Large intestine (tissue), 3 donors: Measurements from ENCODE around the gene CAMTA1. TPM values are rescaled to one million over a fixed set of nuclear protein-coding genes. Genes with fewer than 3 reads are reported as not detected.

Experiments used
- DNase-seq, 2 donors: peaks; one replicate each; pipeline versions ENCODE4 v3.0.0 to v3.0.0-alpha.2; 2013
- H3K27ac ChIP-seq: one replicate; pipeline ENCODE4 v1.5.1; 2013; ENCODE audit warnings: low read length
- H3K27me3 ChIP-seq: 2 replicates; pipeline ENCODE4 v1.6.1; 2013; ENCODE audit warnings: low read length; ENCODE audit not compliant: control insufficient read depth, insufficient read depth
- H3K36me3 ChIP-seq: 2 replicates; pipeline ENCODE4 v1.6.1; 2013; ENCODE audit warnings: low read length; ENCODE audit not compliant: control insufficient read depth, insufficient read depth
- H3K4me1 ChIP-seq: one replicate; pipeline ENCODE4 v1.6.1; 2013; ENCODE audit warnings: low read length; ENCODE audit not compliant: control insufficient read depth, insufficient read depth
- H3K4me3 ChIP-seq: one replicate; pipeline ENCODE4 v1.5.1; 2013; ENCODE audit warnings: low read length
- H3K9me3 ChIP-seq: one replicate; pipeline ENCODE4 v1.6.1; 2013; ENCODE audit warnings: mild to moderate bottlenecking, low read depth, low read length, moderate library complexity; ENCODE audit not compliant: control insufficient read depth
- WGBS: methylation state at CpG from one replicate; pipeline ENCODE4 v1.1.5; 2013; ENCODE audit warnings: low lambda C conversion rate; ENCODE audit not compliant: insufficient coverage; 5-methylcytosine and 5-hydroxymethylcytosine counted together
- polyA plus RNA-seq: library from polyadenylated mRNA; unstranded; fragments of 120-200 nt; gene quantifications from one replicate; pipeline ENCODE4 v1.2.1, GENCODE V29; 2013

Gene CAMTA1
- polyA plus RNA-seq, 1 donor = 67.9 TPM

DNA sequence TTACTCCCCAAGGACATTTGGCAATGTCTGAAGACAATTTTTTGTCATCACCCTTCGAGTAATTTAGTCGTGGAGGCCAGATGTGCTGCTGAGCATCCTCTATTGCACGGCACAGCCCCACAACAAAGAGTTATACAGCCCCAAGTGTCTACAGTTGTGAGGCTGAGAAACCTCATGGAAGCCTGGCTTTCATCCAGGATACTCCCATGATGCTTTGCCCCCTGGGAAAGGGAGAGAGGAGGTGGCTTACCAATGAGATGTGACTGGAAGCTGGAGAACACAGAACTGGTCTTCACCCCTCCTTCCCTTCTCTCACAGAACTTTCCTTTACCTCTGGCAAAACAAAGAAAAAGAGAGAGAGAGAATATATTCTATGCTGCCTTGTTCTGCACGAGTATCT, 834.9 kb downstream of the CAMTA1 start:
- H3K36me3 ChIP-seq = no peaks in the 10 kb centered on the region
- no peak overlapping the region for H3K4me3 ChIP-seq
- no peaks in the 10 kb centered on the region for H3K9me3 ChIP-seq
- no peak overlapping the region for H3K27ac ChIP-seq
- WGBS = no CpG with 5 or more reads among the region's 4 CpGs
- H3K4me1 ChIP-seq = peaks cover 5% of the 10 kb centered on the region
- no peak for DNase-seq
- H3K27me3 ChIP-seq = no peaks in the 10 kb centered on the region

DNA sequence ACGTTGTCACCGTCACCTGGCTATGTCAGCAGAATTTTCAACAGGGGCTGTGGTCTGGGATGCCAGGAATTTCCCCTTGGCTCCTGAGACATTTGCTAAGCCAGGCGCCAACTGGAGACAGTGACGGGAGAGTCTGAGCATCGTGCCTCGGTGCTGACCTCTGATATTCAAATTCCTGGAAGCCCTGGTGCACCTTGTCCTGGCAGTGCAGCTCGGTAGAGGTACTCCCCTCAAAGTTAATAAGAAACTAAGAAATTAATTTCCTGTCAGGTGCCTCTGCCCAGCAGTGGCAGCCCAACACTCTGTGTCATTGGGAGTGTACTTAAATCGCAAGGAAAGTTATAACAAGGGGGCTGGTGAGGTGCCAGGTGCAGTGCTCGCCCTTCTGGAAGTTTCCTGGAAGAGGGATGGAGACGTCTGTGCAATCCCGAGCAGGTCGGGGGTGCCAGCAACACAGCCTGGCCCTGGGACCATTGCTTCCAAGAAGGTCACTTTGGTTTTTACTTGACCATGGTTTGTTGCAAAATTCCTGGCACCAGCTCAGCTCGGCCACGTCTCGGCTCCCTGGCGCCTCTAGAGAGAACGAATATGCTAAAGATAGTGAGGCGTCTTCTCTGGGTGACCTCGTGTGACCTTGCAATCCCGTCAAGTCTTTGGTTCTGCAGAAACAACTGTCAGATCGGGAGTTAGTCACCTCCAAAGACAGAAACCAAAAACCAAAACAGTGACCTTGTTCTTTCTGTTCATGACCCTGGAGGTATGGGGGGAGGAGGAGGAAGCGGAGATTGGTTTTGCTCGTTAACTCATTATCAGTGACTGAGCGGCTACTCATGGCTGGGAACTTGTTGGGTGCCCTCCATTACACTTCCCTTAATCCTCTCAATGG, 836.3 kb downstream of the CAMTA1 start:
- no peaks in the 10 kb centered on the region for H3K27me3 ChIP-seq
- H3K36me3 ChIP-seq = no peaks in the 10 kb centered on the region
- H3K9me3 ChIP-seq = no peaks in the 10 kb centered on the region
- no CpG with 5 or more reads among the region's 24 CpGs for WGBS
- DNase-seq = peak; percentile 41 to 78
- H3K4me3 ChIP-seq = no peak overlapping the region
- no peak overlapping the region for H3K27ac ChIP-seq
- peaks cover 5% of the 10 kb centered on the region for H3K4me1 ChIP-seq

DNA sequence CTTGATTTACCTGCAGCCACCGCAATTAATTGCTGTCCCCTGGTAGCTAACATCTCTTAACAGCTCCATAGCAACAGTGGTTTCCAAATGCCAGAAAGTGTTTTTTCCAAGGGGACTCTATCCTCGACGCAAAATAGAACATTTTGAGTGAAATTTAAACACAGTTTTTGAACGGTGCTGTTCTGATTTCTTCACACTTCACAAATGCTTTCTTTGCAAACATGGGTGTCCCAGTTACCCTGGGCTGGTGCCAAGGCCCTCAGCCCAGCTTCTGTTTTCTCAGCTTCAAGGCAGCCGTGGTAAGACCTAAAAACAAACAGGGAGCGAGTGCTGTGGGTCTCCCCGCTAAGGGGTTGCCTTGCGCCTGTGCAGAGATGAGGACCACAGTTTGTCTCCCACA, 838.6 kb downstream of the CAMTA1 start:
- Histone ChIP-seq H3K27ac (no peak overlapping the region), H3K9me3 (no peaks in the 10 kb centered on the region), H3K4me3 (no peak overlapping the region), H3K27me3 (peaks cover 4% of the 10 kb centered on the region), H3K36me3 (no peaks in the 10 kb centered on the region), H3K4me1 (peaks cover 5% of the 10 kb centered on the region)
- no peak for DNase-seq
- WGBS = 80% methylated on average over 2 of the region's 8 CpGs

DNA sequence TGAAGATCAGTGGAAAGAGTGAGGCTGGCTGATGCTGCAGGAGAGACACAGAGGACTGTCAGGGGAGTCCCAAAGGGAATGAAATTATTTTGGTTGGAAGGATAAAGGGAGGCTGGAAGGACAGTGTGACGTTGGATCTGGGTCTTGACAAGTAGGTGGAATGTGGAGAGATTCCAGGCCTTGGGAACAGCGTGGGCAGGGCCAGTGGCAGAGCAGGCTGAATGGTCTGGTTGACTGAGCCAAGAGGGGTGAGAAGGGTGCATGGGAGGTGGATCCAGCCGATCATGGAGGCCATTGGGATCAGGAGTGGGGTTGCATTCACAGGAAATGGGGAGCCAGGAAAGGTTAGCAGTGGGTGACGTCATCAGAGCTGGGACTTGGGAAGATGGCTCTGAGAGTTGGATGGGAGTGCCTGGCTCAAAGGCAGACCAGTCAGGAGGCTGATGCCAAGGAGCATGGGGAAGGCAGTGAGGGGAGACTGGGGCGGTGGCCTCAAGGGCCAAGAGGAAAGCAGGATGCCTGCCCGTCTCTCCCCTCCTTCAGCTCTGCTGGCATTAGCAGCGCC, 839.6 kb downstream of the CAMTA1 start:
- no peak for DNase-seq
- no peaks in the 10 kb centered on the region for H3K9me3 ChIP-seq
- peaks cover 5% of the 10 kb centered on the region for H3K4me1 ChIP-seq
- H3K27me3 ChIP-seq = peaks cover 4% of the 10 kb centered on the region
- no peak overlapping the region for H3K4me3 ChIP-seq
- WGBS = 83% methylated on average over 1 of the region's 7 CpGs
- H3K27ac ChIP-seq = no peak overlapping the region
- H3K36me3 ChIP-seq = no peaks in the 10 kb centered on the region

DNA sequence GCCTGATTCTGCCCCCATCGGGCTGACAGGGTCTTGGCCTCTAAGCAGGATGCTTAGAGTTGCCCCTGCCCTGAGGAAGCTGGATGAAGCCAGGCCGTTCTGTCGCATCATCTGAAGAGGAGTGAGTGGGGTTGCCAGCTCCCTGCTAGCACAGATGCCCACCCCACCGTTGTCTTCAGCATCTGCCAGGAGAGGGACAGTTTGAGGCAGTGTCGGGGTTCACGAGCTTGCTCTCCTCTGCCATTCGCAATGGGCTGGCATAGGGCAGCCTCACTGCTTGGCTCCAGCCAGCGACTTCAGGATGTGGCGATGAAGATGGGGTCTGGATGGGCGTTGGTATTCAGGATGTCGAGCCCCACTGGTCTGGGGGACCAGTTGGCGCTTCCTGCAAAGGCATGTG, 840.1 kb downstream of the CAMTA1 start:
- no peaks in the 10 kb centered on the region for H3K36me3 ChIP-seq
- H3K4me3 ChIP-seq = no peak overlapping the region
- no peak overlapping the region for H3K27ac ChIP-seq
- no peaks in the 10 kb centered on the region for H3K9me3 ChIP-seq
- peaks cover 4% of the 10 kb centered on the region for H3K27me3 ChIP-seq
- WGBS = no CpG with 5 or more reads among the region's 12 CpGs
- no peak for DNase-seq
- peaks cover 5% of the 10 kb centered on the region for H3K4me1 ChIP-seq

DNA sequence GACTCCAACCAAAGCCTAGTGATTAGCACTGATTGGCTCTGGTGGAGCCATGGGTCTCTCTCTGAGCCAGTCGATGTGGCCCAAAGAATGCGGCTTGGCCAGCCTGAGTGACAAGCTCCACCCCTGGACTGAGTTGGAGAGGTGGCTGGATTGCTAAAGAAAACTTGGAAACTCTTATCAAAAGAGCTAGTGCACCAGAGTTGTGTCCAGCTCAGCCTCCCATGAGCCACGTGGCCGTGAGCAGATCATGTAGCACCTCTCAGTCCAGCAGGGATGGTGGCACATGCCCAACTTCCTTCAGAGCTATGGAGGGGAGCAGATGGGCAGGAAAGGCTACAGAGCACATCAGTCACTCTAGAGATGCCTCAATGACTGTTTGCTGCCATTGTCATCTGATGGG, 843.0 kb downstream of the CAMTA1 start:
- peaks cover 4% of the 10 kb centered on the region for H3K27me3 ChIP-seq
- H3K27ac ChIP-seq = no peak overlapping the region
- H3K4me1 ChIP-seq = no peaks in the 10 kb centered on the region
- DNase-seq = no peak
- no peaks in the 10 kb centered on the region for H3K9me3 ChIP-seq
- no CpG with 5 or more reads among the region's 4 CpGs for WGBS
- no peak overlapping the region for H3K4me3 ChIP-seq
- H3K36me3 ChIP-seq = no peaks in the 10 kb centered on the region

DNA sequence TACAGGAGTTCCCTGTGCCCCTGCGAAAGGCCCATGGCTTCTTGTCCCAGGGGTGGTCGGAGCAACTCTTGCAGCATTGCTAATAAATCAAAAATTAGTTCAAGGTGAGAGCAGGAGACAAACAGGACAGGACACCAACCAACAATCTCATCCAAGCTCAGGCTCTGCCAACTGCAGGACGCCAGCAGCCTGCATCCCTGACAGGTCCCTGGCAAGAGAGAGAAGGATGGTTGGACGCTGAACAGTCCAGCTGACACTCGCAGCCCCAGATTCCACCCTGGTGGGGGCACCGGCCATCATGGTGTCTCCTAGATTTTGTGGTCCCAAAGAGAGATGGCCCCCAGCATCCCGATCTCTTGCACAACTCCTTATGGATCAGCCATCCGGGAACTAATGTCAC, 843.8 kb downstream of the CAMTA1 start:
- Histone ChIP-seq H3K36me3 (no peaks in the 10 kb centered on the region), H3K27ac (no peak overlapping the region), H3K9me3 (no peaks in the 10 kb centered on the region), H3K4me1 (no peaks in the 10 kb centered on the region), H3K27me3 (peaks cover 4% of the 10 kb centered on the region), H3K4me3 (no peak overlapping the region)
- WGBS = no CpG with 5 or more reads among the region's 8 CpGs
- DNase-seq = no peak

DNA sequence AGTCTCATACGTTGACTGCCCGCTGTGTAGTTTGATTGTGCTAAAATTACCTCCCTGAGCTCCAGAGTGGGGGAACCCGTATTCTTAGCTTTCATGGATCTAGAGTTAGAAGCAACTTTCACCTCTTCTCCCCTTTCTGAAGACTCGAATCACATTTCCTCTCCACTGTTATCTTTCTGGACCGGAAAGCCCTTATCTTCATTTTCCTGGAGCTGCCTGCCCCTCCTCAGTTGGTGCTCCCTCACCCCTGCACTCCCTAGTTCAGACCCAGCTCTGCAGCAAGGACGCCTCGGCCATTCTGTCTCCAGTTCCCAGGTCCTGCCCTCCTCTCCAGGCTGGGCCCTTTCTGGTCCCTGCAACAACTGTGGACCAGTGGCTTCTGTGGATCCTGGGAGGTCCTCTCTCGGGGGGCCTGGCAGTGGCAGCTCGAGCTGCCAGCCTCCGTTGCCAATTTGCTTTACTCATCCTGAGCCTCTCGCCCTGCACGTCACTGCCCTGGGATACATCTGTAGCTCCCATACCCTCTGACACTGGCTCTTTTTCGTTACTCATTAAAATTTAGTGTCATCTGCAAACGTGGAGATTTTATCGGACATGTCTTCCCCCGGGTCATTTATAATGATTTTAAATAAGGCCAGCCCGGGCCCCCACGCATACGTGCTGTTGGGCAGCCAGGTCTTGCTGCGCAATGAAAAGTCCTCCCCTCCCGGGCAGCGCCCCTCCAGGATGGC, 844.4 kb downstream of the CAMTA1 start:
- WGBS = no CpG with 5 or more reads among the region's 22 CpGs
- peaks cover 4% of the 10 kb centered on the region for H3K27me3 ChIP-seq

DNA sequence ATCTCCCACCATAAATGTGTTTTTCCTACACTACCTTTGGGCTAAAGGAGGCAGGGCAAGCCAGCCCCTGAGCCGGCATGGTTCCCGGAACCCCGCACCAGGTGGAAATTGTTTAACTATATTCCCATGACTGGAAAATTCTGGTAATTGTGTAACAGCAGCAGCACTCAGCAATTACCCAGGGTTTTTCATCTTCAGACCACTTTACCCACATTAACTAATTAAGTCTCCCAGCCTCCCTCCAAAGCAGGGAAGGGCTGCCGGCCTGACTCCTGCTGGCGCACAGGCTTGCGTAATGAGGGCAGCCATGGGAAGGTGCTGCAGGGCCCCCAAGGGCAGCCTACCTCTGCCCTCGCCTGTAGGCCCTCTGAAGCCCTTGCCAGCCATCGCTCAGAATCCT, 845.1 kb downstream of the CAMTA1 start:
- Histone ChIP-seq H3K4me3 (no peak overlapping the region), H3K4me1 (no peaks in the 10 kb centered on the region), H3K9me3 (no peaks in the 10 kb centered on the region), H3K36me3 (no peaks in the 10 kb centered on the region), H3K27ac (no peak overlapping the region), H3K27me3 (peaks cover 4% of the 10 kb centered on the region)
- DNase-seq = no peak
- WGBS = no CpG with 5 or more reads among the region's 8 CpGs

More for the DNA sequence above, 844.4 kb downstream of the CAMTA1 start:
- no peaks in the 10 kb centered on the region for H3K36me3 ChIP-seq
- H3K9me3 ChIP-seq = no peaks in the 10 kb centered on the region
- DNase-seq = no peak
- H3K4me1 ChIP-seq = no peaks in the 10 kb centered on the region
- no peak overlapping the region for H3K27ac ChIP-seq
- no peak overlapping the region for H3K4me3 ChIP-seq

DNA sequence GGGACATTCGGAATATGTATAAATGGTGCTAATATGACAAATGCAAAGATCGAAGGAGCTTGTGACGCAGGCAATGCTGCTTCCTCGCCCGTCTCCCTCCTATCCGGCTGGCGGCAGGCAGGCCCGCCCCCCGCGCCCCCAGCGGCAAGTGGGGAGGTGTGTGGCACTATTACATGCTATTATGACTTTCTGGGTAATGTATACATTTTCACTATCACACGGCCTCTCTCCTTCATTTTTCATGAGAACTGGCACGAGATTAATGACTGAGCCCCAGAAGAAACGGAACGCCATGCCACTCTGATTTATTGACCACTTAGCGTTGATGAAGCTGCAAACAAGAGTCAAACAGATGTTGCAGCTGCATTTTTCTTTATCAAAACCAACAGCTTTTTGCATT, 846.9 kb downstream of the CAMTA1 start:
- Histone ChIP-seq H3K4me1 (no peaks in the 10 kb centered on the region), H3K9me3 (no peaks in the 10 kb centered on the region), H3K36me3 (no peaks in the 10 kb centered on the region), H3K4me3 (no peak overlapping the region), H3K27me3 (peaks cover 4% of the 10 kb centered on the region), H3K27ac (no peak overlapping the region)
- WGBS = no CpG with 5 or more reads among the region's 16 CpGs
- no peak for DNase-seq
